IMR-90 (cell line): ENCODE data around the gene RBFOX2. TPM values are rescaled to one million over a fixed set of nuclear protein-coding genes. Genes with fewer than 3 reads are reported as not detected.

Experiments
- ATAC-seq: fragments of 200-7000 bp; cut with Tn5 transposase; 2 replicates; pipeline ENCODE4 v1.9.1; 2020; ENCODE audit warnings: low read depth, mild to moderate bottlenecking, moderate library complexity
- BruUV-seq: library from RNA; stranded (reverse); fragments of 400-500 nt; replicated peaks from 2 replicates; lab custom pipeline; 2021; lab: Mats Ljungman, UMichigan
- CTCF ChIA-PET: fragments of 300-600 bp; formaldehyde crosslinking; extraction: SDS; loops from one replicate; lab custom pipeline; 2021; ENCODE audit warnings: antibody characterized with exemption; lab: Yijun Ruan, JAX
- POLR2A ChIA-PET: fragments of 300-600 bp; sonication (Branson Sonifier 250); formaldehyde crosslinking; loops from one replicate; lab custom pipeline; 2022; ENCODE audit warnings: antibody characterized with exemption; ENCODE audit not compliant: unreplicated experiment; lab: Charles Lee
- DNase-seq: peaks from one replicate; pipeline ENCODE4 v3.0.0; 2013
- H2AFZ ChIP-seq: replicated peaks from 2 replicates; pipeline ENCODE3; 2013; ENCODE audit warnings: low read length, mild to moderate bottlenecking; ENCODE audit not compliant: poor library complexity
- H2AK5ac ChIP-seq: 2 replicates; pipeline ENCODE4 v1.6.1; 2013; ENCODE audit warnings: low read depth, low read length, inconsistent platforms
- H2AK9ac ChIP-seq: replicated peaks from 2 replicates; pipeline ENCODE3; 2013; ENCODE audit warnings: mild to moderate bottlenecking, low read depth, low read length, moderate library complexity; ENCODE audit not compliant: poor library complexity
- H2BK120ac ChIP-seq: 2 replicates; pipeline ENCODE4 v1.6.1; 2013; ENCODE audit warnings: low read depth, low read length, inconsistent platforms
- H2BK15ac ChIP-seq: 3 replicates; pipeline ENCODE4 v1.6.1; 2013; ENCODE audit warnings: low read depth, low read length, inconsistent platforms
- H2BK20ac ChIP-seq: 2 replicates; pipeline ENCODE4 v1.6.1; 2013; ENCODE audit warnings: low read depth, mild to moderate bottlenecking, inconsistent platforms, low read length, moderate library complexity
- H2BK5ac ChIP-seq: 2 replicates; pipeline ENCODE4 v1.6.1; 2013; ENCODE audit warnings: mild to moderate bottlenecking, low read depth, low read length, inconsistent platforms; ENCODE audit not compliant: poor library complexity, severe bottlenecking
- H3K14ac ChIP-seq: replicated peaks from 2 replicates; pipeline ENCODE4 v1.6.1; 2013; ENCODE audit warnings: low read depth, low read length, inconsistent platforms
- H3K18ac ChIP-seq: 2 replicates; pipeline ENCODE4 v1.6.1; 2013; ENCODE audit warnings: low read depth, low read length, control low read depth
- H3K23ac ChIP-seq: 2 replicates; pipeline ENCODE4 v1.6.1; 2013; ENCODE audit warnings: low read depth, low read length, inconsistent platforms
- H3K27ac ChIP-seq: 2 replicates; pipeline ENCODE4 v1.5.1; 2013; ENCODE audit warnings: mild to moderate bottlenecking, control low read depth, low read length; ENCODE audit not compliant: insufficient read depth
- H3K27me3 ChIP-seq: 2 replicates; pipeline ENCODE4 v1.6.1; 2013; ENCODE audit warnings: low read length; ENCODE audit not compliant: control insufficient read depth, insufficient read depth
- H3K36me3 ChIP-seq: 2 replicates; pipeline ENCODE4 v1.6.1; 2013; ENCODE audit warnings: low read length, mixed read lengths; ENCODE audit not compliant: control insufficient read depth, insufficient read depth
- H3K4ac ChIP-seq: 2 replicates; pipeline ENCODE4 v1.6.1; 2013; ENCODE audit warnings: low read depth, low read length, inconsistent platforms
- H3K4me1 ChIP-seq: 2 replicates; pipeline ENCODE4 v1.6.1; 2013; ENCODE audit warnings: low read length, mixed read lengths; ENCODE audit not compliant: control insufficient read depth, insufficient read depth
- H3K4me2 ChIP-seq: 2 replicates; pipeline ENCODE4 v1.6.1; 2013; ENCODE audit warnings: low read depth, mild to moderate bottlenecking, control low read depth, low read length, moderate library complexity
- H3K4me3 ChIP-seq: 2 replicates; pipeline ENCODE4 v1.5.1; 2013; ENCODE audit warnings: low read depth, mild to moderate bottlenecking, control low read depth, low read length, moderate library complexity; ENCODE audit not compliant: insufficient read depth
- H3K56ac ChIP-seq: 2 replicates; pipeline ENCODE4 v1.6.1; 2013; ENCODE audit warnings: low read length, inconsistent platforms; ENCODE audit not compliant: insufficient read depth; ENCODE audit errors: extremely low read depth
- H3K79me1 ChIP-seq, 2 experiments: 2 replicates each; pipeline ENCODE4 v1.6.1; 2013; ENCODE audit warnings: low read length in 2 of 2, inconsistent platforms in 1 of 2, low read depth in 1 of 2
- H3K9ac ChIP-seq: 2 replicates; pipeline ENCODE4 v1.6.1; 2013; ENCODE audit warnings: low read depth, low read length, control low read depth
- H3K9me1 ChIP-seq: 2 replicates; pipeline ENCODE4 v1.6.1; 2013; ENCODE audit warnings: low read length, inconsistent platforms; ENCODE audit not compliant: insufficient read depth
- H3K9me3 ChIP-seq: 2 replicates; pipeline ENCODE4 v1.6.1; 2013; ENCODE audit warnings: low read length; ENCODE audit not compliant: control insufficient read depth, insufficient read depth
- H4K20me1 ChIP-seq: 2 replicates; pipeline ENCODE4 v1.6.1; 2013; ENCODE audit warnings: low read length, inconsistent platforms; ENCODE audit not compliant: insufficient read depth
- H4K5ac ChIP-seq: 2 replicates; pipeline ENCODE4 v1.6.1; 2013; ENCODE audit warnings: mild to moderate bottlenecking, low read depth, low read length, control low read depth
- H4K8ac ChIP-seq, 2 experiments: 2 replicates each; pipeline ENCODE4 v1.6.1; 2013; ENCODE audit warnings: low read depth in 2 of 2, low read length in 2 of 2, control low read depth in 1 of 2, inconsistent platforms in 1 of 2
- H4K91ac ChIP-seq: 2 replicates; pipeline ENCODE4 v1.6.1; 2013; ENCODE audit warnings: low read depth, low read length, inconsistent platforms; ENCODE audit not compliant: insufficient read depth
- BHLHE40 ChIP-seq: fragments of 150-350 bp; IDR thresholded peaks from 2 replicates; pipeline ENCODE4 v1.6.1; 2016; ENCODE audit warnings: mild to moderate bottlenecking, low read depth, low read length
- CEBPB ChIP-seq: IDR thresholded peaks from 2 replicates; pipeline ENCODE4 v1.6.1; 2012; ENCODE audit warnings: low read depth, low read length, improper control_type of control experiment
- CHD1 ChIP-seq: IDR thresholded peaks from 2 replicates; pipeline ENCODE4 v1.6.1; 2012; ENCODE audit warnings: low read depth, low read length, improper control_type of control experiment
- ELK1 ChIP-seq: fragments of 150-350 bp; IDR thresholded peaks from 2 replicates; pipeline ENCODE4 v1.6.1; 2016; ENCODE audit warnings: low read depth, mild to moderate bottlenecking, low read length, moderate library complexity, borderline replicate concordance
- MAZ ChIP-seq: IDR thresholded peaks from 2 replicates; pipeline ENCODE4 v1.6.1; 2012; ENCODE audit warnings: low read depth, mild to moderate bottlenecking, low read length, improper control_type of control experiment, moderate library complexity, borderline replicate concordance
- MXI1 ChIP-seq: IDR thresholded peaks from 2 replicates; pipeline ENCODE4 v1.6.1; 2012; ENCODE audit warnings: low read depth, mild to moderate bottlenecking, low read length, moderate library complexity, borderline replicate concordance
- NFE2L2 ChIP-seq: fragments of 150-350 bp; IDR thresholded peaks from 2 replicates; pipeline ENCODE4 v1.6.1; 2016; ENCODE audit warnings: low read depth, mild to moderate bottlenecking, low read length
- POLR2A ChIP-seq: IDR thresholded peaks from 2 replicates; pipeline ENCODE4 v1.6.1; 2012; ENCODE audit warnings: mild to moderate bottlenecking, low read depth, low read length
- RCOR1 ChIP-seq: IDR thresholded peaks from 2 replicates; pipeline ENCODE4 v1.6.1; 2012; ENCODE audit warnings: mild to moderate bottlenecking, low read length, improper control_type of control experiment; ENCODE audit not compliant: insufficient replicate concordance
- SMC3 ChIP-seq: fragments of 150-350 bp; IDR thresholded peaks from 2 replicates; pipeline ENCODE4 v1.6.1; 2016; ENCODE audit warnings: low read depth, mild to moderate bottlenecking, antibody characterized with exemption, low read length, moderate library complexity
- WGBS, 2 experiments: methylation state at CpG; one replicate each; pipeline versions ENCODE4 v1.1.5 to v1.1.7; 2013; ENCODE audit warnings: missing lambda C conversion rate in 2 of 2; ENCODE audit not compliant: insufficient read length in 1 of 2; ENCODE audit errors: extremely low coverage in 2 of 2; 5-methylcytosine and 5-hydroxymethylcytosine counted together
- dilution Hi-C: fragments of 300-500 bp; cut with HindIII; formaldehyde crosslinking; loops from one replicate; pipeline ENCODE4 v1.14.3; 2018; ENCODE audit warnings: low sequenced_read_pairs; ENCODE audit not compliant: unreplicated experiment
- in situ Hi-C: fragments of 300-500 bp; cut with MboI; formaldehyde crosslinking; loops from 3 replicates; pipeline ENCODE4 v1.14.3; 2019; ENCODE audit warnings: low sequenced_read_pairs, inconsistent platforms, mixed read lengths
- intact Hi-C: fragments of 100-400 bp; cut with micrococcal nuclease; formaldehyde crosslinking; loops from 2 replicates; pipeline ENCODE4 v1.10.0; 2022
- polyA plus RNA-seq, 3 experiments: library from polyadenylated mRNA; depleted of rRNA; stranded (reverse); fragments of >200 nt; gene quantifications; 2 replicates each; pipeline ENCODE4 v1.2.3, GENCODE V29; 2012; ENCODE audit warnings: low replicate concordance in 1 of 3
- total RNA-seq: library from RNA; depleted of rRNA; stranded (reverse); fragments of >200 nt; gene quantifications from 2 replicates; pipeline ENCODE4 v1.2.3, GENCODE V29; 2012
- TF ChIP-seq, protein P1 (sequence below): fragments of 150-350 bp; IDR thresholded peaks from 2 replicates; pipeline ENCODE4 v1.6.1; 2017; ENCODE audit warnings: mild to moderate bottlenecking, antibody characterized with exemption, low read length, low read depth

RBFOX2 gene
- total and polyA plus RNA-seq, 2 of the 4 experiments (the other 2 are of a cell fraction): 146 to 178 TPM

DNA sequence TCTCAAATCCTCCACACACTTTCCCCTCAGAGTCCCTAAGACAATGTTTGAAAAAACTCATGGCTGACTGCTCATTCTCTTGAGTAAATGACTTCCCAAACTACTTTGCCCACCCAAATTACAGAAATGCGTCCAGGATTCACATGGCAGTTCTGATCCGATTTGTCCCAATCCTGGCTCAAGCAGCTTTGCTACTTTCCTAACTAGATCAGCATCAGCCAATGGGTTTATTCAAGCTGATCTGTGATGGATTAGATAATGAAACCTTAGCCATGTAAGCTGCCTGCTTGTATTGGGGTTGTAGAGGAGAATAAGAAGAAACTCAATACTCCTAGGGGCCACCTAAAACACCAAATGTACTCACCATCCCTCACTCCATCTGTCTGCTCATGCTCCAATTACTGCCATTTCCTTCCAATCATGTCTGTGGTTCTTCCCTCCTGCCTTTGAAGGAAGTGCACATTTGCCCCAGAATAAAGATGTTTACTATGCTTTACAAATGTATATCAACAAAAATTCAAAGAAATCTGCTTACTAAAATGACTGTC is 6.9 kb downstream of the RBFOX2 start:
- dilution Hi-C loops (no loop called here), intact Hi-C loops (no loop called here), in situ Hi-C loops (no loop called here)
- BruUV-seq: no TSS peak
- Histone ChIP-seq H3K4me2 (peak overlapping the region; percentile 97), H3K9ac (peak overlapping the region; percentile 59), H3K27me3 (no peaks in the 10 kb centered on the region), H4K8ac (peak overlapping the region in 1 of 2 experiments; percentile 31; a peak in 1 of 4 replicates), H2BK15ac (peak overlapping the region; percentile 27; the same call in 1 of the 3 replicates), H3K4ac (peak overlapping the region; percentile 60; the same call in 1 of the 2 replicates), H2AK5ac (peak overlapping the region; percentile 40; the same call in 1 of the 2 replicates), H4K91ac (no peak overlapping the region), H3K4me3 (0 out of 2 replicates have a peak overlapping the region, but pooled peaks have one; percentile 2), H3K23ac (peak overlapping the region; percentile 85; the same call in 1 of the 2 replicates), H4K20me1 (peaks cover 60% of the 10 kb centered on the region), H3K9me1 (peaks cover 14% of the 10 kb centered on the region), H2BK5ac (peak overlapping the region; percentile 91), H3K36me3 (peaks cover 2% of the 10 kb centered on the region; the same call in 1 of the 2 replicates), H4K5ac (peak overlapping the region; percentile 49; the same call in 1 of the 2 replicates), H3K56ac (peak overlapping the region; percentile 17; the same call in 1 of the 2 replicates), H2BK20ac (peak overlapping the region; percentile 46), H3K4me1 (peaks cover 20% of the 10 kb centered on the region), H2AFZ (no peak overlapping the region), H3K14ac (peak overlapping the region; percentile 86; the same call in 1 of the 2 replicates), H3K18ac (peak overlapping the region; percentile 74), H2AK9ac (peak overlapping the region; percentile 86), H3K27ac (peak overlapping the region; percentile 93), H3K79me1 (peaks cover 30 to 69% of the 10 kb centered on the region in 2 experiments), H2BK120ac (peak overlapping the region; percentile 16), H3K9me3 (no peaks in the 10 kb centered on the region)
- ChIA-PET CTCF (interaction anchor here (0.6 to 1.1 kb wide), 3 partner anchors 44 to 122 kb away, joined by 4 read pairs; no protein-coding TSS in a partner anchor), POLR2A (interaction anchor here (0.6 kb wide), 1 partner anchor 22 kb away, joined by 4 read pairs; no protein-coding TSS in a partner anchor)
- ATAC-seq: peak; percentile 48
- WGBS, 2 experiments: 20% methylated on average over 1 of the region's 2 CpGs; no CpG with 5 or more reads in 1 of the 2 experiments
- no peak for DNase-seq
- TF ChIP-seq POLR2A: no peak
- no peak for TF ChIP-seq NFE2L2
- no peak for TF ChIP-seq CEBPB
- TF ChIP-seq SMC3: no peak
- TF ChIP-seq, protein P1, sequence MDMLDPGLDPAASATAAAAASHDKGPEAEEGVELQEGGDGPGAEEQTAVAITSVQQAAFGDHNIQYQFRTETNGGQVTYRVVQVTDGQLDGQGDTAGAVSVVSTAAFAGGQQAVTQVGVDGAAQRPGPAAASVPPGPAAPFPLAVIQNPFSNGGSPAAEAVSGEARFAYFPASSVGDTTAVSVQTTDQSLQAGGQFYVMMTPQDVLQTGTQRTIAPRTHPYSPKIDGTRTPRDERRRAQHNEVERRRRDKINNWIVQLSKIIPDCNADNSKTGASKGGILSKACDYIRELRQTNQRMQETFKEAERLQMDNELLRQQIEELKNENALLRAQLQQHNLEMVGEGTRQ: no peak
- TF ChIP-seq ELK1: no peak
- TF ChIP-seq RCOR1: no peak
- TF ChIP-seq CHD1: no peak
- TF ChIP-seq MXI1: no peak
- no peak for TF ChIP-seq MAZ
- TF ChIP-seq BHLHE40: no peak
